ENCODE data around the gene AIP.

DNA sequence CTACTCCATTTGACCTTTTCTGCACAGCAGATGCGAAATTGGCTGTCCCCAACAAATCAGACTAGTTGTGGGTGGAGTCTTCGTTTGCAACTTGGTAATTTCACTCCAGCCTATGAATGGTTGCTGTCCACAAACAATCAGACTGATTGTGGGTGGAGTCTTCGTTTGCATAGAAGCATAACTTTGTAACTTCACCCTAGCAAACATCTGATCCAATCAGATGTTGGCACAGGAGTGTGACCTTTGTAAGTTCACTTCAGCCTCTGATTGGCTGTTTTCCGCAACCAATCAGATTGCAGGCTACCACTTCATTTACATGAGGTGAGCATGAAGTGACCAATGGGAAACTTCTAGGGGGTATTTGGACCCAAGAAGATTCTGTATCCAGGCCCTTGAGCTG is 56.7 kb downstream of the AIP start:
- TF ChIP-seq, protein P1, sequence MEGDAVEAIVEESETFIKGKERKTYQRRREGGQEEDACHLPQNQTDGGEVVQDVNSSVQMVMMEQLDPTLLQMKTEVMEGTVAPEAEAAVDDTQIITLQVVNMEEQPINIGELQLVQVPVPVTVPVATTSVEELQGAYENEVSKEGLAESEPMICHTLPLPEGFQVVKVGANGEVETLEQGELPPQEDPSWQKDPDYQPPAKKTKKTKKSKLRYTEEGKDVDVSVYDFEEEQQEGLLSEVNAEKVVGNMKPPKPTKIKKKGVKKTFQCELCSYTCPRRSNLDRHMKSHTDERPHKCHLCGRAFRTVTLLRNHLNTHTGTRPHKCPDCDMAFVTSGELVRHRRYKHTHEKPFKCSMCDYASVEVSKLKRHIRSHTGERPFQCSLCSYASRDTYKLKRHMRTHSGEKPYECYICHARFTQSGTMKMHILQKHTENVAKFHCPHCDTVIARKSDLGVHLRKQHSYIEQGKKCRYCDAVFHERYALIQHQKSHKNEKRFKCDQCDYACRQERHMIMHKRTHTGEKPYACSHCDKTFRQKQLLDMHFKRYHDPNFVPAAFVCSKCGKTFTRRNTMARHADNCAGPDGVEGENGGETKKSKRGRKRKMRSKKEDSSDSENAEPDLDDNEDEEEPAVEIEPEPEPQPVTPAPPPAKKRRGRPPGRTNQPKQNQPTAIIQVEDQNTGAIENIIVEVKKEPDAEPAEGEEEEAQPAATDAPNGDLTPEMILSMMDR (IDR thresholded peaks at IDR 0.05) = no peak
- TF ChIP-seq POLR2A (IDR thresholded peaks at IDR 0.05) = no peak

Data from testis (tissue), 2 donors.